AG09319 (cell line): Measurements from ENCODE around the gene RAD51C.

ENCODE experiments used
- DNase-seq: peaks from one replicate; pipeline ENCODE4 v3.0.0-alpha.2; 2010; ENCODE audit warnings: low read depth; ENCODE audit errors: extremely low read depth
- CTCF ChIP-seq: IDR thresholded peaks from 2 replicates; pipeline ENCODE4 v1.5.1; 2011; ENCODE audit warnings: low read depth, mild to moderate bottlenecking, inconsistent platforms, low read length, moderate library complexity

RAD51C gene

GRCh38 chr17:58664302-58664701 lies 28.1 kb upstream of the RAD51C start:
- no peak for DNase-seq
- no peak for TF ChIP-seq CTCF

GRCh38 chr17:58665946-58666857 lies 26.2 kb upstream of the RAD51C start:
- DNase-seq: no peak
- TF ChIP-seq CTCF: no peak

- no peak for TF ChIP-seq CTCF
- DNase-seq: no peak
Measured at GRCh38 chr17:58666858-58667267, 25.5 kb upstream of the RAD51C start.

- TF ChIP-seq CTCF: no peak
- DNase-seq: no peak
Measured at GRCh38 chr17:58667934-58668597, 24.3 kb upstream of the RAD51C start.

GRCh38 chr17:58668598-58668935 lies 23.8 kb upstream of the RAD51C start:
- no peak for TF ChIP-seq CTCF
- no peak for DNase-seq

- no peak for TF ChIP-seq CTCF
- no peak for DNase-seq
Measured at GRCh38 chr17:58669853-58670252, 22.5 kb upstream of the RAD51C start.

- TF ChIP-seq CTCF: no peak
- no peak for DNase-seq
Measured at GRCh38 chr17:58671969-58672368, 20.4 kb upstream of the RAD51C start.
